ENCODE data around the gene LYSMD3.

Gene LYSMD3

DNA sequence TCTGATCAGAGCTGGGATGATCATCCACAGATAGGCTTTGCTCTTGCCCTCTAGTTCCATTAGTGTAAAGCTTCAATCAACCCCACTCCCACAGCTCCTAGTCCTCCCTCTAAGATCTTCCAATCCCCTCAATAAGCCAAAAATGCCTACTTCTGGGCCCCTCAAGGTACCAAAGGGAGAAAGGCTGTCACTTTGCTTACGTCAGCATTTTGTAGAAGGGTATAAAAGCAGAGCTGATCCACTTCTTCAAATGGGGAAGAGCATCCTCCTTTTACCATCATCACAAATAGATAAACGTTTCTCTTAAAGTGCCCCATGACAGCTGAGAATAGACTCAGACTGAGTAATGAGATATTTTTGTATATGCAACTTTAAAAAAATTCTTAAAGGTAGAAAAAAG is 16.1 kb upstream of the LYSMD3 start:
- Histone ChIP-seq H3K79me2 (ENCODE audit: insufficient read depth, low read length) (no peaks in the 10 kb centered on the region), H2AFZ (ENCODE audit: low read length) (no peak overlapping the region), H3K9me3 (ENCODE audit: low read length) (no peaks in the 10 kb centered on the region), H3K9me2 (ENCODE audit: low read depth, low read length) (no peaks in the 10 kb centered on the region), H3K4me1 (ENCODE audit: insufficient read depth, low read length, severe bottlenecking) (no peaks in the 10 kb centered on the region), H3K36me3 (ENCODE audit: insufficient read depth, low read length) (no peaks in the 10 kb centered on the region), H3K9ac (ENCODE audit: low read length) (no peak overlapping the region), H3K27ac (ENCODE audit: low read depth, low read length, poor library complexity, severe bottlenecking) (no peak overlapping the region), H3K4me3 (ENCODE audit: low read depth, low read length, poor library complexity, severe bottlenecking) (no peak overlapping the region), H4K20me1 (ENCODE audit: insufficient read depth, low read length) (no peaks in the 10 kb centered on the region), H3K27me3 (ENCODE audit: insufficient read depth, low read length) (no peaks in the 10 kb centered on the region), H3K4me2 (ENCODE audit: low read length) (no peak overlapping the region), H3F3A (ENCODE audit: insufficient read depth, low read length) (no peaks in the 10 kb centered on the region)
- TF ChIP-seq EZH2 (IDR thresholded peaks at IDR 0.05; ENCODE audit: borderline replicate concordance, low read length) (no peak), CTCF (IDR thresholded peaks at IDR 0.05; ENCODE audit: low read length) (no peak)

DNA sequence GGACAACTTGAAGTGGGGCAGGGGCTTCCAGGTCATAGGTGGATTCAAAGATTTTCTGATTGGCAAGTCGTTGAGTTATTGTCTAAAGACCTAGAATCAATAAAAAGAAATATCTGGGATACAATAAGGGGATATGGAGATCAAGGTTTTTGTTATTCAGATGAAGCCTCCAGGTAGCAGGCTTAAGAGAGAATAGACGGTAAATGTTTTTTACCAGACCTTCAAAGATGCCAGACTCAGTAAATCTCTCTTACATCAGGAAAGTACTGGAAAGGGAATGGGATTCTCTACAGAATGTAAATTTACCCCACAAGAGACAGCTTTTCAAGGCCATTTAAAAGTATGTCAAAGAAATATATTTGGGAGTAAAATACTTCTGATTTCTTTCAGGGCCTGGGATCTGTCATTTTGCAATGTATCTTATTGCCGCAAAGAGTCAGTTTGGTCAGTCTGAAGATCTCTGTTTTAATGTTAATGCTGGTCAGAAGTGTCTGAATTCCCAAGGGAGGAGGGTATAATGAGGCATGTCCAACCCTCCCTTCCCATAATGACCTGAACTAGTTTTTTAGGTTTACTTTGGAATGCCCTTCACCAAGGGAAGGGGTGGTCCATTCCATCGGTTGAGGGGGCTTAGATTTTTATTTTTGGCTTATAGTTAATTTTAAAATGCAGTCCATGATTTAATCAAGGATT is 13.6 kb upstream of the LYSMD3 start:
- Histone ChIP-seq H2AFZ (ENCODE audit: low read length) (no peak overlapping the region), H3K27ac (ENCODE audit: low read depth, low read length, poor library complexity, severe bottlenecking) (no peak overlapping the region), H3K36me3 (ENCODE audit: insufficient read depth, low read length) (no peaks in the 10 kb centered on the region), H3K27me3 (ENCODE audit: insufficient read depth, low read length) (no peaks in the 10 kb centered on the region), H4K20me1 (ENCODE audit: insufficient read depth, low read length) (no peaks in the 10 kb centered on the region), H3K9me2 (ENCODE audit: low read depth, low read length) (no peaks in the 10 kb centered on the region), H3F3A (ENCODE audit: insufficient read depth, low read length) (no peaks in the 10 kb centered on the region), H3K79me2 (ENCODE audit: insufficient read depth, low read length) (no peaks in the 10 kb centered on the region), H3K4me3 (ENCODE audit: low read depth, low read length, poor library complexity, severe bottlenecking) (no peak overlapping the region), H3K4me2 (ENCODE audit: low read length) (no peak overlapping the region), H3K9me3 (ENCODE audit: low read length) (no peaks in the 10 kb centered on the region), H3K4me1 (ENCODE audit: insufficient read depth, low read length, severe bottlenecking) (no peaks in the 10 kb centered on the region), H3K9ac (ENCODE audit: low read length) (no peak overlapping the region)
- no peak for TF ChIP-seq EZH2 (IDR thresholded peaks at IDR 0.05; ENCODE audit: borderline replicate concordance, low read length)
- TF ChIP-seq CTCF (IDR thresholded peaks at IDR 0.05; ENCODE audit: low read length): no peak

- Histone ChIP-seq H3K9me3 (ENCODE audit: low read length) (no peaks in the 10 kb centered on the region), H4K20me1 (ENCODE audit: insufficient read depth, low read length) (no peaks in the 10 kb centered on the region), H3K27ac (ENCODE audit: low read depth, low read length, poor library complexity, severe bottlenecking) (no peak overlapping the region), H3F3A (ENCODE audit: insufficient read depth, low read length) (no peaks in the 10 kb centered on the region), H3K4me2 (ENCODE audit: low read length) (no peak overlapping the region), H3K9ac (ENCODE audit: low read length) (no peak overlapping the region), H3K4me1 (ENCODE audit: insufficient read depth, low read length, severe bottlenecking) (peaks cover 6% of the 10 kb centered on the region), H3K36me3 (ENCODE audit: insufficient read depth, low read length) (no peaks in the 10 kb centered on the region), H3K4me3 (ENCODE audit: low read depth, low read length, poor library complexity, severe bottlenecking) (no peak overlapping the region), H3K9me2 (ENCODE audit: low read depth, low read length) (no peaks in the 10 kb centered on the region), H3K79me2 (ENCODE audit: insufficient read depth, low read length) (no peaks in the 10 kb centered on the region), H2AFZ (ENCODE audit: low read length) (no peak overlapping the region), H3K27me3 (ENCODE audit: insufficient read depth, low read length) (no peaks in the 10 kb centered on the region)
- TF ChIP-seq CTCF (IDR thresholded peaks at IDR 0.05; ENCODE audit: low read length) (no peak), EZH2 (IDR thresholded peaks at IDR 0.05; ENCODE audit: borderline replicate concordance, low read length) (no peak)
Observed at GRCh38 chr5:90534922-90535321, 5.5 kb upstream of the LYSMD3 start.
